IPS-11a (cell line): ENCODE results near the gene RFXANK.

Source experiments
- H3K4me3 ChIP-seq: one replicate; pipeline ENCODE4 v1.5.1; 2013; ENCODE audit warnings: low read depth, low read length, control low read depth

The RFXANK gene

GRCh38 chr19:19226663-19227062 lies 34.6 kb downstream of the RFXANK start:
- no peak overlapping the region for H3K4me3 ChIP-seq

GRCh38 chr19:19227217-19227616 lies 35.2 kb downstream of the RFXANK start:
- no peak overlapping the region for H3K4me3 ChIP-seq

GRCh38 chr19:19229701-19230100 lies 37.6 kb downstream of the RFXANK start:
- no peak overlapping the region for H3K4me3 ChIP-seq

- no peak overlapping the region for H3K4me3 ChIP-seq
Measured at GRCh38 chr19:19230999-19231398, 38.9 kb downstream of the RFXANK start.

GRCh38 chr19:19232261-19232721 lies 40.2 kb downstream of the RFXANK start:
- no peak overlapping the region for H3K4me3 ChIP-seq

- no peak overlapping the region for H3K4me3 ChIP-seq
Measured at GRCh38 chr19:19234220-19234816, 42.3 kb downstream of the RFXANK start.

- H3K4me3 ChIP-seq, result no peak overlapping the region
Measured at GRCh38 chr19:19236173-19236572, 44.1 kb downstream of the RFXANK start.

- H3K4me3 ChIP-seq, result no peak overlapping the region
Measured at GRCh38 chr19:19238126-19238894, 46.3 kb downstream of the RFXANK start.

GRCh38 chr19:19239675-19240074 lies 47.6 kb downstream of the RFXANK start:
- H3K4me3 ChIP-seq, result no peak overlapping the region

GRCh38 chr19:19240476-19240875 lies 48.4 kb downstream of the RFXANK start:
- H3K4me3 ChIP-seq, result no peak overlapping the region

- H3K4me3 ChIP-seq, result no peak overlapping the region
Measured at GRCh38 chr19:19250196-19250801, 58.2 kb downstream of the RFXANK start.
